Muscle of leg (tissue), 11 donors: ENCODE data around the gene ANKRD55. TPM values are rescaled to one million over a fixed set of nuclear protein-coding genes. Genes with fewer than 3 reads are reported as not detected.
"Not testable (repeated sequence)": the region's sequence is repeated elsewhere in the genome, so short reads cannot be mapped to it uniquely, and the experiment has no call there.

Source experiments
- DNase-seq: peaks from one replicate; pipeline ENCODE4 v3.0.0; 2013
- H3K27ac ChIP-seq: one replicate; pipeline ENCODE4 v1.5.1; 2013; ENCODE audit warnings: mild to moderate bottlenecking, low read length, control low read depth
- H3K27me3 ChIP-seq: one replicate; pipeline ENCODE4 v1.6.1; 2013; ENCODE audit warnings: low read length; ENCODE audit not compliant: control insufficient read depth, insufficient read depth
- H3K36me3 ChIP-seq: one replicate; pipeline ENCODE4 v1.6.1; 2013; ENCODE audit warnings: low read length; ENCODE audit not compliant: control insufficient read depth, insufficient read depth
- H3K4me1 ChIP-seq: one replicate; pipeline ENCODE4 v1.6.1; 2013; ENCODE audit warnings: low read length; ENCODE audit not compliant: control insufficient read depth, insufficient read depth
- H3K4me3 ChIP-seq: one replicate; pipeline ENCODE4 v1.5.1; 2013; ENCODE audit warnings: low read length, control low read depth
- H3K9me3 ChIP-seq: replicated peaks from 2 replicates; pipeline ENCODE4 v1.6.1; 2013; ENCODE audit warnings: low read depth, low read length; ENCODE audit not compliant: control insufficient read depth
- WGBS: methylation state at CpG from one replicate; pipeline ENCODE4 v1.1.5; 2013; ENCODE audit warnings: missing lambda C conversion rate; ENCODE audit not compliant: insufficient coverage; 5-methylcytosine and 5-hydroxymethylcytosine counted together
- polyA plus RNA-seq, 8 donors: library from polyadenylated mRNA; unstranded; fragments of 120-200 nt; gene quantifications; one replicate each; pipeline versions ENCODE4 v1.2.1 to v1.2.3, GENCODE V29; 2013; ENCODE audit warnings: inconsistent platforms in 1 of 8, low replicate concordance in 1 of 8; ENCODE audit not compliant: insufficient read length in 8 of 8, insufficient read depth in 1 of 8
- total RNA-seq: library from RNA; stranded (reverse); fragments of 120-200 nt; gene quantifications from one replicate; pipeline ENCODE4 v1.2.4, GENCODE V29; 2013

The ANKRD55 gene
- total and polyA plus RNA-seq, 9 donors = 0.19 to 1.0 (median 0.32) TPM; not detected in 1

GRCh38 chr5:56232538-56232937 lies 592 bp downstream of the ANKRD55 start:
- Histone ChIP-seq H3K27ac (no peak overlapping the region), H3K4me1 (no peaks in the 10 kb centered on the region), H3K4me3 (no peak overlapping the region), H3K9me3 (no peaks in the 10 kb centered on the region), H3K36me3 (no peaks in the 10 kb centered on the region), H3K27me3 (peaks cover 5% of the 10 kb centered on the region)
- DNase-seq = no peak
- WGBS = 67% methylated on average over 1 of the region's 1 CpG

DNA sequence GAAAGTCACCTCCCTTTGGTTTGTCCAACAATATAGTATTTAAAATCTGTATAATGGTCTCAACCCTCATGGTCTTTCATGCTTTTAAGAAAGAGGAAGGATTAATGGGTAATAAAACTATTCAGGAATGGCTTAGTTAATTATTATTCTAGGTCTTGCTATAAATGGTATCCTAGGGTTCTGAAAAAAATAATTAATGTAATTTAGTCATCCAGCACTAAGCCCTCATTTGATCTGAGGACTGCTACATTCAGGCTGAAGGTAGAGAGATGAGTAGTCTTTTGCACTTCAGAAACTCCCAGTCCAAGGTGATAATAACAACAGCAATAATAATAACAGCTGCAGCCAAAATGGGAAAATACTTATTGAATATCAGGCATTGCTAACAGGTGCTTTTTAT lies 2.6 kb downstream of the ANKRD55 start:
- Histone ChIP-seq H3K4me1 (no peaks in the 10 kb centered on the region), H3K27me3 (peaks cover 5% of the 10 kb centered on the region), H3K9me3 (no peaks in the 10 kb centered on the region), H3K4me3 (no peak overlapping the region), H3K36me3 (no peaks in the 10 kb centered on the region), H3K27ac (no peak overlapping the region)
- no peak for DNase-seq

- Histone ChIP-seq H3K4me3 (no peak overlapping the region), H3K27ac (no peak overlapping the region), H3K36me3 (no peaks in the 10 kb centered on the region), H3K4me1 (no peaks in the 10 kb centered on the region), H3K27me3 (peaks cover 3% of the 10 kb centered on the region), H3K9me3 (no peaks in the 10 kb centered on the region)
- 13% methylated on average over 3 of the region's 7 CpGs for WGBS
- peak; percentile 60 for DNase-seq
These were observed 4.0 kb downstream of the ANKRD55 start for GRCh38 chr5:56229111-56229510.

DNA sequence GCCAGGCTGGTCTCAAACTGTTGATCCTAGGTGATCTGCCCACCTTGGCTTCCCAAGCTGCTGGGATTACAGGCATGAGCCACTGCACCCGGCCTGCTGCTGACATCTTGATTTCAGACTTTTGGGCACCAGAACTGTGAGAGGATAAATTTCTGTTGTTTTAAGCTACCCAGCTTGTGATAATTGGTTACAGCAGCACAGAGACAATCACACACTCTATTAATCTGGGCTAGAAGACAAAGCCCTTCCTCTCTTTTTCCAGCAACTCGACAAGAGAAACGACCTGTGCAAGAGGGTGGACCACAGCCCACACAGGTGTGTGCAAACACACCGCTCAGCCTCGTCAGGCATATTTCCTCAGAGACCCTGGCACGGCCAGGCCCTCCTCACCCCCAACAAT lies 4.5 kb downstream of the ANKRD55 start:
- Histone ChIP-seq H3K4me3 (no peak overlapping the region), H3K36me3 (no peaks in the 10 kb centered on the region), H3K27ac (no peak overlapping the region), H3K9me3 (no peaks in the 10 kb centered on the region), H3K4me1 (no peaks in the 10 kb centered on the region), H3K27me3 (peaks cover 3% of the 10 kb centered on the region)
- DNase-seq = no peak
- WGBS = 38% methylated on average over 3 of the region's 6 CpGs

- DNase-seq = no peak
- H3K4me1 ChIP-seq = no peaks in the 10 kb centered on the region
- no peaks in the 10 kb centered on the region for H3K9me3 ChIP-seq
- H3K27me3 ChIP-seq = no peaks in the 10 kb centered on the region
- no peak overlapping the region for H3K27ac ChIP-seq
- H3K36me3 ChIP-seq = no peaks in the 10 kb centered on the region
- 90% methylated on average over 2 of the region's 5 CpGs for WGBS
- no peak overlapping the region for H3K4me3 ChIP-seq
These were observed 5.4 kb downstream of the ANKRD55 start for GRCh38 chr5:56227691-56228090.

DNA sequence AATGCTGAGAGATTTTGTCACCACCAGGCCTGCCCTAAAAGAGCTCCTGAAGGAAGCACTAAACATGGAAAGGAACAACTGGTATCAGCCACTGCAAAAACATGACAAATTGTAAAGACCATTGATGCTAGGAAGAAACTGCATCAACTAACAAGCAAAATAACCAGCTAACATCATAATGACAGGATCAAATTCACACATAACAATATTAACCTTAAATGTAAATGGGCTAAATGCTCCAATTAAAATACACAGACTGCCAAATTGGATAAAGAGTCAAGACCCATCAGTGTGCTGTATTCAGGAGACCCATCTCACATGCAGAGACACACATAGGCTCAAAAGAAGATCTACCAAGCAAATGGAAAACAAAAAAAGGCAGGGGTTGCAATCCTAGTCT lies 9.8 kb downstream of the ANKRD55 start:
- H3K9me3 ChIP-seq, H3K36me3 ChIP-seq, H3K4me1 ChIP-seq, DNase-seq, H3K4me3 ChIP-seq, H3K27me3 ChIP-seq, H3K27ac ChIP-seq: not testable (repeated sequence)

- not testable (repeated sequence) for H3K4me1 ChIP-seq, H3K27me3 ChIP-seq, H3K4me3 ChIP-seq, H3K9me3 ChIP-seq, H3K36me3 ChIP-seq, H3K27ac ChIP-seq, DNase-seq
- 75% methylated on average over 1 of the region's 6 CpGs for WGBS
These were observed 11.5 kb downstream of the ANKRD55 start for GRCh38 chr5:56221601-56222000.

- peaks cover 8% of the 10 kb centered on the region for H3K9me3 ChIP-seq
- no peak overlapping the region for H3K27ac ChIP-seq
- no peaks in the 10 kb centered on the region for H3K36me3 ChIP-seq
- no peak for DNase-seq
- 77% methylated on average over 4 of the region's 7 CpGs for WGBS
- H3K27me3 ChIP-seq = no peaks in the 10 kb centered on the region
- H3K4me1 ChIP-seq = no peaks in the 10 kb centered on the region
- no peak overlapping the region for H3K4me3 ChIP-seq
These were observed 17.9 kb downstream of the ANKRD55 start for GRCh38 chr5:56215019-56215830.

DNA sequence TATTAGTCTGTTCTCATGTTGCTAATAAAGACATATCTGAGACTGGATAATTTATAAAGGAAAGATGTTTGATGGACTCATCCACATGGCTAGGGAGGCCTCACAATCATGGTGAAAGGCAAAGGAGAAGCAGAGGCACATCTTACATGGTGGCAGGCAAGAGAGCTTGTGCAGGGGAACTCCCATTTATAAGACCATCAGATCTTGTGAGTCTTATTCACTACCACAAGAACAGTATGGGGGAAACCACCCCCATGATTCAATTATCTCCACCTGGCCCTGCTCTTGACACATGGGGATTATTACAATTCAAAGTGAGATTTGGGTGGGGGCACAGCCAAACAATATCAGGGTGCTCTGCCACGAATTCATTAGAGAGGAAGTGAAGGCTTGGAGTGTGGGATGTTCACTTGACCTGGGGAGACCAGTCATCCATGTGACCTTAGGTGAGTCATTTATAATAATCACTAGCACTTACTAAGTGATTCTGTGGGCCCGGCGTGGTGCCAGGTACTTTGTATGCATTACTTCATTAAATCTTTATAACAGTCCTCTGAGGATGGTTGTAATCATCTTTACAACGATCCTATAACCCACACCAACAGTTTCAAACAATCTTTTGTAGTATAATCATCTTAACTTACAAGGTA lies 19.1 kb downstream of the ANKRD55 start:
- H3K36me3 ChIP-seq, H3K4me3 ChIP-seq, H3K9me3 ChIP-seq, DNase-seq, H3K27ac ChIP-seq, H3K4me1 ChIP-seq, H3K27me3 ChIP-seq: not testable (repeated sequence)
- no CpG with 5 or more reads among the region's 4 CpGs for WGBS

GRCh38 chr5:56212130-56212879 lies 20.8 kb downstream of the ANKRD55 start:
- H3K4me3 ChIP-seq = no peak overlapping the region
- 80% methylated on average over 1 of the region's 4 CpGs for WGBS
- no peaks in the 10 kb centered on the region for H3K4me1 ChIP-seq

More at GRCh38 chr5:56212130-56212879, 20.8 kb downstream of the ANKRD55 start:
- Histone ChIP-seq H3K36me3 (no peaks in the 10 kb centered on the region), H3K27me3 (no peaks in the 10 kb centered on the region), H3K27ac (no peak overlapping the region), H3K9me3 (peaks cover 6% of the 10 kb centered on the region)
- no peak for DNase-seq
